OCI-LY1 (cell line): ENCODE data around the gene NELFA.

Experiments used
- H2AFZ ChIP-seq: fragments of 200-600 bp; sonication (generic), shearing (Covaris generic); 2 replicates; pipeline ENCODE4 v1.6.0; 2014; ENCODE audit warnings: antibody characterized with exemption, mild to moderate bottlenecking, low read length
- H3F3A ChIP-seq: fragments of 200-600 bp; sonication (generic), shearing (Covaris generic); 2 replicates; pipeline ENCODE4 v1.6.0; 2014; ENCODE audit warnings: mild to moderate bottlenecking, antibody characterized with exemption, low read length, moderate library complexity; ENCODE audit not compliant: insufficient read depth
- H3K27ac ChIP-seq: fragments of 200-600 bp; sonication (generic); 2 replicates; pipeline ENCODE4 v1.5.1; 2014; ENCODE audit warnings: low read length, mixed run types, mild to moderate bottlenecking, low read depth; ENCODE audit not compliant: poor library complexity, severe bottlenecking
- H3K27me3 ChIP-seq: fragments of 200-600 bp; sonication (generic); 2 replicates; pipeline ENCODE4 v1.6.0; 2014; ENCODE audit warnings: antibody characterized with exemption, mild to moderate bottlenecking, low read length, moderate library complexity; ENCODE audit not compliant: insufficient read depth
- H3K36me3 ChIP-seq: fragments of 200-600 bp; sonication (generic); 2 replicates; pipeline ENCODE4 v1.6.1; 2014; ENCODE audit warnings: mild to moderate bottlenecking, antibody characterized with exemption, low read length, moderate library complexity, mixed read lengths; ENCODE audit not compliant: insufficient read depth
- H3K4me1 ChIP-seq: fragments of 200-600 bp; sonication (generic); 2 replicates; pipeline ENCODE4 v1.5.1; 2014; ENCODE audit warnings: mild to moderate bottlenecking, low read length, moderate library complexity; ENCODE audit not compliant: insufficient read depth, severe bottlenecking
- H3K4me2 ChIP-seq: fragments of 200-600 bp; sonication (generic), shearing (Covaris generic); 2 replicates; pipeline ENCODE4 v1.6.1; 2014; ENCODE audit warnings: low read length
- H3K4me3 ChIP-seq: fragments of 200-600 bp; sonication (generic); 2 replicates; pipeline ENCODE4 v1.5.1; 2014; ENCODE audit warnings: low read length, low read depth, mild to moderate bottlenecking, mixed read lengths; ENCODE audit not compliant: poor library complexity, severe bottlenecking
- H3K79me2 ChIP-seq: fragments of 200-600 bp; shearing (Covaris generic); 2 replicates; pipeline ENCODE4 v1.6.1; 2016; ENCODE audit warnings: mixed run types, low read length, mixed read lengths; ENCODE audit not compliant: insufficient read depth
- H3K9ac ChIP-seq: fragments of 200-600 bp; sonication (generic), shearing (Covaris generic); 2 replicates; pipeline ENCODE4 v1.6.1; 2014; ENCODE audit warnings: mild to moderate bottlenecking, low read length, mixed read lengths
- H3K9me2 ChIP-seq: fragments of 200-600 bp; sonication (generic), shearing (Covaris generic); 2 replicates; pipeline ENCODE4 v1.6.1; 2014; ENCODE audit warnings: low read depth, mild to moderate bottlenecking, low read length, mixed read lengths
- H3K9me3 ChIP-seq: fragments of 200-600 bp; shearing (Covaris generic); 2 replicates; pipeline ENCODE4 v1.6.1; 2014; ENCODE audit warnings: low read length, mixed read lengths
- H4K20me1 ChIP-seq: fragments of 200-600 bp; sonication (generic), shearing (Covaris generic); 2 replicates; pipeline ENCODE4 v1.6.0; 2016; ENCODE audit warnings: mild to moderate bottlenecking, low read length; ENCODE audit not compliant: insufficient read depth
- EZH2 ChIP-seq: fragments of 200-600 bp; sonication (generic), shearing (Covaris generic); IDR thresholded peaks from 2 replicates; pipeline ENCODE4 v1.8.0; 2017; ENCODE audit warnings: borderline replicate concordance, mixed run types, mild to moderate bottlenecking, antibody characterized with exemption, low read length, moderate library complexity, mixed read lengths
- TF ChIP-seq, protein P1 (sequence below): fragments of 200-600 bp; sonication (generic), shearing (Covaris generic); IDR thresholded peaks from 2 replicates; pipeline ENCODE4 v1.5.1; 2017; ENCODE audit warnings: mild to moderate bottlenecking, antibody characterized with exemption, low read length, moderate library complexity, mixed read lengths

Gene NELFA

DNA sequence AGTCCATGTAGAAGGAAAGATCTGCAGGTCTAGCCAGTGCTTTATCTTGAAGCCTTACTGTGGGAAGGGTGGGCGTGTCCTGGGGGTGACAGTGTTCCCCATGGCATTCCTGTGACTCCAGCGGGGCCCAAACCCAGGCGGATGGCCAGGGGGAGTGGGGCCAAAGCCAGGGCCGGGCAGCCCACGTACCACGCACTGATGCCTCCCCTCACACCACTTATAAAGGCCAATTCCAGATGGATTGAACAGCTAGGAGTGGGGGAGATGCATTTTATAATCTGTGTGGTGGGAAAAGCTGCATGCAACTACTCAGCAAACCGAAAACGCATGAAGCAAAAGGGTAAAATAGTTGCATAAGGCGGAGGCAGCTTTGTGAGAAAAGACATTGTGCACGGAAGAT, 36.4 kb downstream of the NELFA start:
- H4K20me1 ChIP-seq = no peaks in the 10 kb centered on the region
- no peak for TF ChIP-seq EZH2
- TF ChIP-seq, protein P1, sequence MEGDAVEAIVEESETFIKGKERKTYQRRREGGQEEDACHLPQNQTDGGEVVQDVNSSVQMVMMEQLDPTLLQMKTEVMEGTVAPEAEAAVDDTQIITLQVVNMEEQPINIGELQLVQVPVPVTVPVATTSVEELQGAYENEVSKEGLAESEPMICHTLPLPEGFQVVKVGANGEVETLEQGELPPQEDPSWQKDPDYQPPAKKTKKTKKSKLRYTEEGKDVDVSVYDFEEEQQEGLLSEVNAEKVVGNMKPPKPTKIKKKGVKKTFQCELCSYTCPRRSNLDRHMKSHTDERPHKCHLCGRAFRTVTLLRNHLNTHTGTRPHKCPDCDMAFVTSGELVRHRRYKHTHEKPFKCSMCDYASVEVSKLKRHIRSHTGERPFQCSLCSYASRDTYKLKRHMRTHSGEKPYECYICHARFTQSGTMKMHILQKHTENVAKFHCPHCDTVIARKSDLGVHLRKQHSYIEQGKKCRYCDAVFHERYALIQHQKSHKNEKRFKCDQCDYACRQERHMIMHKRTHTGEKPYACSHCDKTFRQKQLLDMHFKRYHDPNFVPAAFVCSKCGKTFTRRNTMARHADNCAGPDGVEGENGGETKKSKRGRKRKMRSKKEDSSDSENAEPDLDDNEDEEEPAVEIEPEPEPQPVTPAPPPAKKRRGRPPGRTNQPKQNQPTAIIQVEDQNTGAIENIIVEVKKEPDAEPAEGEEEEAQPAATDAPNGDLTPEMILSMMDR = no peak

DNA sequence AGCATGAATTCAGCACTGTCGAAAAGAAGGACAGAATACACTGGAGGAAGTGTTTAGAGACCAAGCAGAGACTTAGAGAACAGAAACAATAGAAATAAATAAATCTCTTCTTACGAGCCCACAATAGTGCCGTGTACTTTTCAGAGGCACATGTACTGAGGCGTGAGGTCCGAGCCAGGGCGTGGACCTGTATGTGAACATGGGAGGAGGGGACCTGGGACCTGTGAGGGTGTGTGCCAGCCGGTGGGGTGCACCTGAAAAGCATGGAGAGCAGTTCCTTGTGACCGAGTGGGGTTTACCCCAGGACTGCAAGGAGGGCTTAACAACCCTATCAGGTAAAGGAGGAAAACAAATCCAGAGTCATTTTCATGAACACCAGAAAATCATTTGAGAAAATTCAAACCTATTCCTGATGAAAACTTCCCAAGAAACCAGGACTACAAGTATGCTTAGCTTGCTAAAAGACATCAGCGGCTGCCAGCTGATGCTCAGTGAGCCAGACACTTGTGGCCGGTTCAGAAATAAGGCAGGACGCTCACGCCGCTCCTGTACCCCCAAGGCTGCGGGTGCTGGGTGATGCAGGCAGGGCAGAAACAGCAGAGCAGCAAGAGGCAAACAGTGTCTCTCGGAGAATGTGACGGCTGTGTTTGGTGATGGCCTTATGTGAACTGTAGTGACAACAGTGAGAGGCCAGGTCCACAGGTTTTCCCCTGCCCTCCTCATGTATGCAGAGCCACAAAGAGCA, 37.1 kb downstream of the NELFA start:
- Histone ChIP-seq H4K20me1 (no peaks in the 10 kb centered on the region), H3K36me3 (peaks cover 67% of the 10 kb centered on the region), H3K4me1 (no peaks in the 10 kb centered on the region), H3K9me3 (no peaks in the 10 kb centered on the region), H3F3A (no peaks in the 10 kb centered on the region), H3K9ac (no peak overlapping the region), H3K79me2 (no peaks in the 10 kb centered on the region), H3K27ac (no peak overlapping the region), H3K4me3 (no peak overlapping the region), H3K9me2 (no peaks in the 10 kb centered on the region), H2AFZ (no peak overlapping the region), H3K4me2 (no peak overlapping the region), H3K27me3 (no peaks in the 10 kb centered on the region)
- no peak for TF ChIP-seq EZH2
- TF ChIP-seq, protein P1 = no peak

More for the DNA sequence above, 36.4 kb downstream of the NELFA start:
- H3K9ac ChIP-seq = no peak overlapping the region
- no peak overlapping the region for H3K4me2 ChIP-seq
- H3K27ac ChIP-seq = no peak overlapping the region
- H3K36me3 ChIP-seq = peaks cover 75% of the 10 kb centered on the region
- H3K4me3 ChIP-seq = no peak overlapping the region
- H2AFZ ChIP-seq = no peak overlapping the region
- H3K9me2 ChIP-seq = no peaks in the 10 kb centered on the region
- no peaks in the 10 kb centered on the region for H3K9me3 ChIP-seq
- H3K4me1 ChIP-seq = no peaks in the 10 kb centered on the region
- H3F3A ChIP-seq = no peaks in the 10 kb centered on the region
- no peaks in the 10 kb centered on the region for H3K79me2 ChIP-seq
- no peaks in the 10 kb centered on the region for H3K27me3 ChIP-seq

DNA sequence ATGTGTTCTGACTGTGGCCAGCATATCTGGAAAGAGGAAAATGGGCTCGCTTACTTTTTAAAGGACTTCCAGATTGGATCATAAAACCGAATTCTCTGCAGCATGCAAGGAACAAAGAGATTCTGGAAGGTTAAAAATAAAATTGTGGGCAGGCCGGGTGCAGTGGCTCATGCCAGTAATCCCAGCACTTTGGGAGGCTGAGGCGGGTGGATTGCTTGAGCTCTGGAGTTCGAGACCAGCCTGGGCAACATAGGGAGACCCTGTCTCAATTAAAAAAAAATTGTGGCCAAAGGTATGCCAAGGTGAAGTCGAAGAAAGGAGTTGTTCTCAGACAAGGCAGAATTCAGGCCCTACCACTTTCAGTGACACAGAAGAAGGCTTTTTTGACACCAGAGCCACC, 37.8 kb downstream of the NELFA start:
- H3K9me2 ChIP-seq = no peaks in the 10 kb centered on the region
- no peaks in the 10 kb centered on the region for H3K9me3 ChIP-seq
- no peak overlapping the region for H2AFZ ChIP-seq
- H3K9ac ChIP-seq = no peak overlapping the region
- no peak overlapping the region for H3K27ac ChIP-seq
- H3K27me3 ChIP-seq = no peaks in the 10 kb centered on the region
- peaks cover 62% of the 10 kb centered on the region for H3K36me3 ChIP-seq
- no peak overlapping the region for H3K4me3 ChIP-seq
- TF ChIP-seq, protein P1 = no peak
- no peak for TF ChIP-seq EZH2
- no peaks in the 10 kb centered on the region for H3K4me1 ChIP-seq
- H3F3A ChIP-seq = no peaks in the 10 kb centered on the region
- no peaks in the 10 kb centered on the region for H3K79me2 ChIP-seq
- no peak overlapping the region for H3K4me2 ChIP-seq
- no peaks in the 10 kb centered on the region for H4K20me1 ChIP-seq
